Thyroid gland (tissue), 4 donors: ENCODE measurements around the gene MAST4. TPM values are rescaled to one million over a fixed set of nuclear protein-coding genes. Genes with fewer than 3 reads are reported as not detected.

ENCODE experiments used
- DNase-seq, 2 donors: peaks; one replicate each; pipeline ENCODE4 v3.0.0-alpha.2; 2019
- H3K27ac ChIP-seq, 3 donors: fragments of 200-600 bp; sonication (generic); 1 replicate in 2 of 3; 2 replicates in 1 of 3; pipeline ENCODE4 v1.5.1; 2016 to 2019; ENCODE audit warnings: mild to moderate bottlenecking in 1 of 3, moderate library complexity in 1 of 3
- H3K27me3 ChIP-seq: fragments of 200-600 bp; sonication (generic); one replicate; pipeline ENCODE4 v1.5.1; 2019
- H3K36me3 ChIP-seq, 2 donors: fragments of 200-600 bp; sonication (generic); one replicate each; pipeline ENCODE4 v1.5.1; 2016 to 2019
- H3K4me1 ChIP-seq, 2 donors: fragments of 200-600 bp; sonication (generic); one replicate each; pipeline ENCODE4 v1.5.1; 2017 to 2019
- H3K4me3 ChIP-seq, 3 donors: fragments of 200-600 bp; sonication (generic); replicated peaks in 1 of 3; 1 replicate in 2 of 3; 2 replicates in 1 of 3; pipeline ENCODE4 v1.5.1; 2016; ENCODE audit warnings: mild to moderate bottlenecking in 1 of 3
- H3K9me3 ChIP-seq: fragments of 200-600 bp; sonication (generic); one replicate; pipeline ENCODE4 v1.5.1; 2017
- POLR2A ChIP-seq, 2 donors: fragments of 450-650 bp; IDR thresholded peaks; one replicate each; pipeline ENCODE4 v1.6.1; 2017; ENCODE audit warnings: antibody characterized with exemption in 2 of 2, mild to moderate bottlenecking in 2 of 2, moderate library complexity in 1 of 2
- WGBS, 2 donors: methylation state at CpG; one replicate each; pipeline ENCODE4 v1.1.5; 2017; 5-methylcytosine and 5-hydroxymethylcytosine counted together
- intact Hi-C: fragments of 100-400 bp; cut with DNase I; formaldehyde crosslinking; loops from one replicate; pipeline ENCODE4 v1.15.1; 2023
- total RNA-seq, 4 donors: library from RNA; depleted of rRNA; stranded (reverse); fragments of >200 nt; gene quantifications; one replicate each; pipeline ENCODE4 v1.2.3, GENCODE V29; 2016
- TF ChIP-seq, protein P1 (sequence below), 6 experiments: fragments of 200-600 bp in 3 of 6; fragments of 450-650 bp in 3 of 6; sonication (generic) in 3 of 6; IDR thresholded peaks; one replicate each; pipeline ENCODE4 v1.5.1; 2016 to 2019; ENCODE audit warnings: antibody characterized with exemption in 6 of 6, mild to moderate bottlenecking in 2 of 6, inconsistent platforms in 1 of 6, moderate library complexity in 1 of 6

The MAST4 gene
- total RNA-seq, result 10 to 100 TPM; 20.2 to 38.3 (median 24.4) TPM

DNA sequence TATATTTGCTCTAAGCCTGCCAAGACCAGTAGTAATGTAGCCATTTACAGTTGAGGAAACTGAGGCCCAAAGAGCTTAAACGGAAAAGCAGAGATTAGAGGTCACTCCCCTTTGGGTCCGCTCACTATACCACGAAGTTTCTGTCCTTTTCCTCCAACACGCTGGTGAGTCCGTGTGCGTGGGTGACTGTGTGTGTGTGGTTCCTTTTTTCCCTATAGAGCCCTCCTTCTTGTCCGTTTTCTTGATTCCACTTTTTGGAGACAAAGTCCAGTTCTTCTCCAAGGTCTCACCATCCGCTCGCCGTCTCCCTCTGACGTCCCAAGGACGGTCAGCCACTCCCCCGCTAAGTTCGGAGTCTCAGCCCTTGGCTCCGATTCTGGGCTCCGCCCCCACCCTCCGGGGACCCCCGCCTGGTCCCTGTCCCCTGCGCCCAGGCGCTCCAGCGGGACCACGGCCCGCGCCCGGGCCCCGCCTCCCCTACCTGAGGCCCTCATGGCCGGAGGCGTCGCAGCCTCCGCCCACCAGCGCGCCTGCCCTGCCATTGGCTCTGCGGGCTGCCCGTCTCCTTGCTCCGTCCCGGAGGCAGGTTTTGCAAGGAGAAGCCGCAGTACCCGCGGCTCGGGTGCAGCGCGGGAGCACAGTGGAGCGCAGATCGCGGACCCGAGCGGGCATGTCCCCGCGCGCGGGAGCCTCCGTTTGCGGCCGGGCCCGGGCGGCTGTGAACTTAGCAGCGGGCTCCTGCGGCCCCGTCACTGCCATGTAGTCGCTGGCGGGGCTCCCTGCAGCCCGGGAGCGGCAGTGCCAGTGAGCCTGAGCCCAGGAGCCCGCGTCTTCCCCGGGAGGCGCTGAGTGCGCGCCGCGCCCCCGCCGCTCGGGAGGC is at the start of gene MAST4:
MAST4 (plus strand) TSS at position 638 of the 880 bp plus-strand sequence. CDS start 263 bp downstream, outside the sequence.
- Histone ChIP-seq H3K4me3 (peak within 1 kb of the TSS; percentile 13 to 54 (median 49)), H3K4me1 (peaks cover 0 to 13% of the 10 kb centered on the region in 2 donors), H3K27me3 (no peaks in the 10 kb centered on the region), H3K9me3 (no peaks in the 10 kb centered on the region), H3K27ac (no peak within 1 kb of the TSS), H3K36me3 (no peaks in the 10 kb centered on the region)
- TF ChIP-seq, protein P1, sequence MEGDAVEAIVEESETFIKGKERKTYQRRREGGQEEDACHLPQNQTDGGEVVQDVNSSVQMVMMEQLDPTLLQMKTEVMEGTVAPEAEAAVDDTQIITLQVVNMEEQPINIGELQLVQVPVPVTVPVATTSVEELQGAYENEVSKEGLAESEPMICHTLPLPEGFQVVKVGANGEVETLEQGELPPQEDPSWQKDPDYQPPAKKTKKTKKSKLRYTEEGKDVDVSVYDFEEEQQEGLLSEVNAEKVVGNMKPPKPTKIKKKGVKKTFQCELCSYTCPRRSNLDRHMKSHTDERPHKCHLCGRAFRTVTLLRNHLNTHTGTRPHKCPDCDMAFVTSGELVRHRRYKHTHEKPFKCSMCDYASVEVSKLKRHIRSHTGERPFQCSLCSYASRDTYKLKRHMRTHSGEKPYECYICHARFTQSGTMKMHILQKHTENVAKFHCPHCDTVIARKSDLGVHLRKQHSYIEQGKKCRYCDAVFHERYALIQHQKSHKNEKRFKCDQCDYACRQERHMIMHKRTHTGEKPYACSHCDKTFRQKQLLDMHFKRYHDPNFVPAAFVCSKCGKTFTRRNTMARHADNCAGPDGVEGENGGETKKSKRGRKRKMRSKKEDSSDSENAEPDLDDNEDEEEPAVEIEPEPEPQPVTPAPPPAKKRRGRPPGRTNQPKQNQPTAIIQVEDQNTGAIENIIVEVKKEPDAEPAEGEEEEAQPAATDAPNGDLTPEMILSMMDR (IDR thresholded peaks at IDR 0.05), result no peak
- peak in 1 of 2 donors; percentile 89 for TF ChIP-seq POLR2A (IDR thresholded peaks at IDR 0.05)
- WGBS, 2 donors, result 2 to 3% methylated on average over 20 to 49 of the region's 74 CpGs
- intact Hi-C loops, result no loop called here
- DNase-seq, result peak; percentile 87 to 90

DNA sequence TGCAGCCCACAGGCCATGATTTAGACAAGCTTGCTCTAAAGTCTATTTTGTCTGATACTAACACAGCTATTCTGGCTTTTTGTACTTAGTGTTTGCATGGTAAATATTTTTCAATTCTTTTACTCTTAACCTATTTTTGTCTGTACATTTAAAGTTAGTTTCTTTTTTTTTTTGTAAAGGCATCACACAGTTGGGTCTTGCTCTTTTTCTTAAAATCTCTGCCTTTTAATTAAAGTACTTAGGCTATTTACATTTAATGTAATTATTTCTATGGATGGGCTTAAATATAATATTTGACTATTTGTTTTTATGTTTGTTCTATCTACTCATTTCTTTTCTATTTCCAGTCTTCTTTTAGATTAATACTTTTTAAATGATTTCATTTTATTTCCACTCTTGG is 49.7 kb upstream of the MAST4 start:
- no peaks in the 10 kb centered on the region for H3K4me1 ChIP-seq
- TF ChIP-seq, protein P1 (IDR thresholded peaks at IDR 0.05), result no peak
- TF ChIP-seq POLR2A (IDR thresholded peaks at IDR 0.05), result no peak
- no peaks in the 10 kb centered on the region for H3K27me3 ChIP-seq
- H3K36me3 ChIP-seq, result no peaks in the 10 kb centered on the region
- no peaks in the 10 kb centered on the region for H3K9me3 ChIP-seq
- no peak for DNase-seq
- H3K4me3 ChIP-seq, result no peak overlapping the region
- H3K27ac ChIP-seq, result no peak overlapping the region
- intact Hi-C loops, result no loop called here

DNA sequence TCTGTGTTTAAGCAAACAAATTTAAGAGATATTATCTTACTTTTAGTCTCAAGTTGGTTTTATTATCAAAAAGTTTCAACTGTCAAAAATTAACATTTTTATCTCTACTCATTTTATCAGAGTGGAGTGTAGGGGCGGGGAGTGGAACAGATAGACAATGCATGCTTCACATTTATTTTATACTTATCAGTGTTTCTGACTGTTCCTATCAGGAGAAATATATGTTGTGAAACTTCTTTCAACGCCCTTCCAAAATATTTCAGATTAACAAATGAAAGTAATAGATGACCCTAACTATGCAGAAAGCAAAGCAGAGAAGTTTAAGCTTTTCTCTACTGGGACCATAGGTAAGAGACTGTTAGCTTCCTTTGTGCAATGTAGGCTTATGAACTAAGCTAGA is 44.9 kb upstream of the MAST4 start:
- Histone ChIP-seq H3K4me3 (no peak overlapping the region), H3K9me3 (no peaks in the 10 kb centered on the region), H3K4me1 (no peaks in the 10 kb centered on the region), H3K36me3 (no peaks in the 10 kb centered on the region), H3K27ac (no peak overlapping the region), H3K27me3 (no peaks in the 10 kb centered on the region)
- intact Hi-C loops, result no loop called here
- DNase-seq, result no peak
- whole genome bisulfite sequencing, 2 donors, result 80 to 91% methylated on average over 2 of the region's 2 CpGs
- TF ChIP-seq, protein P1 (IDR thresholded peaks at IDR 0.05), result no peak
- TF ChIP-seq POLR2A (IDR thresholded peaks at IDR 0.05), result no peak

DNA sequence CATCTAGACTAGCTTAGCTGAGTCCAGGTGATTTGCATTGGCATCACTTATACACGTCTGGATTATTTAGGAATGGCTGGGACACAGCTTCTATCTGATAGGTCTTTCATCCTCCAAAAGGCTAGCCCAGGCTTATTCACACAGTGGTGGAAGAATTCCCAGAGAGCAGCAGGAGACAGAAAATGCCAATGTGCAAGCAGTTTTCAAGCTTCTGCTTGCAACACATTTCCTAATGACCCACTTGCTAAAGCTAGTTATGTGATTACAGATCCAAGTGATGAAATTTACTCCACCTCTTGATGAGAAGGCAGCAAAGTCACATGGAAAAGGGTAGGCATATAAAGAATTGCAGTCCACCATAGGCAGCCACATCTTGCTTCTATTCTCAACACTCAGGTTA is 44.2 kb upstream of the MAST4 start:
- Histone ChIP-seq H3K36me3 (no peaks in the 10 kb centered on the region), H3K4me1 (no peaks in the 10 kb centered on the region), H3K27me3 (no peaks in the 10 kb centered on the region), H3K4me3 (no peak overlapping the region), H3K9me3 (no peaks in the 10 kb centered on the region), H3K27ac (no peak overlapping the region)
- intact Hi-C loops, result no loop called here
- no peak for DNase-seq
- WGBS, 2 donors, result 80 to 82% methylated on average over 1 of the region's 1 CpG
- TF ChIP-seq POLR2A (IDR thresholded peaks at IDR 0.05), result no peak
- TF ChIP-seq, protein P1 (IDR thresholded peaks at IDR 0.05), result no peak

DNA sequence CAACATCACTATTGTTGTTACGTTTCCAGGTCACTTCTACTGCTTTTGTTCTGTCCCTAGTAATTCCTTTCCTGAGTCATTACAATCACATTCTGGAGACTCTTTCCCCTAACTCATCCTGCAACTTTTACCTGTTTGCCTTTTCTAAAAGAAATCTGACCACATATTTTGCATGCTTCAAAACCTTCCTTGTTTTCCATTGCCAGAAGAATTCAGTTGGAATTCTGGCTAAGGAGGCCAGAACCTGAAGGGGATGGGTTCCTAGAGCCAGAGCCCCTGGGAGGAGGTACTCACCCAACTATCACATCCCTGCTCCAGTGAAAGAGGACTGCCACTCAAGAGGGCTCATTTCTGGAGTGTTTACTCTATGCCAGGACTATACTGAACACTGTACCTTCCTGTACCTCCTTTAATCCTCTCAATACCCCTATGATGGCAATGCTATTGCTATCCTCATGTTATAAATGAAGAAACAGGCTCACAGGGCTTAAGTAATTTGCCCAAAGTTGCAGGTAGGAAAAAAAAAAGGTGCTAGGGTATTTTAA is 42.8 kb upstream of the MAST4 start:
- Histone ChIP-seq H3K4me3 (no peak overlapping the region), H3K27ac (no peak overlapping the region), H3K36me3 (no peaks in the 10 kb centered on the region), H3K9me3 (no peaks in the 10 kb centered on the region), H3K27me3 (no peaks in the 10 kb centered on the region), H3K4me1 (no peaks in the 10 kb centered on the region)
- no peak for TF ChIP-seq POLR2A (IDR thresholded peaks at IDR 0.05)
- TF ChIP-seq, protein P1 (IDR thresholded peaks at IDR 0.05), result no peak
- intact Hi-C loops, result no loop called here
- no peak for DNase-seq
- WGBS, 2 donors, result 71 to 81% methylated on average over 1 of the region's 1 CpG
